Measurements from ENCODE around the gene PLPP4.

The PLPP4 gene

GRCh38 chr10:120514035-120514620, 57.1 kb downstream of the PLPP4 start:
- no peak overlapping the region for H3K27ac ChIP-seq
- CTCF ChIA-PET: no interaction called here
- TF ChIP-seq, protein P1, sequence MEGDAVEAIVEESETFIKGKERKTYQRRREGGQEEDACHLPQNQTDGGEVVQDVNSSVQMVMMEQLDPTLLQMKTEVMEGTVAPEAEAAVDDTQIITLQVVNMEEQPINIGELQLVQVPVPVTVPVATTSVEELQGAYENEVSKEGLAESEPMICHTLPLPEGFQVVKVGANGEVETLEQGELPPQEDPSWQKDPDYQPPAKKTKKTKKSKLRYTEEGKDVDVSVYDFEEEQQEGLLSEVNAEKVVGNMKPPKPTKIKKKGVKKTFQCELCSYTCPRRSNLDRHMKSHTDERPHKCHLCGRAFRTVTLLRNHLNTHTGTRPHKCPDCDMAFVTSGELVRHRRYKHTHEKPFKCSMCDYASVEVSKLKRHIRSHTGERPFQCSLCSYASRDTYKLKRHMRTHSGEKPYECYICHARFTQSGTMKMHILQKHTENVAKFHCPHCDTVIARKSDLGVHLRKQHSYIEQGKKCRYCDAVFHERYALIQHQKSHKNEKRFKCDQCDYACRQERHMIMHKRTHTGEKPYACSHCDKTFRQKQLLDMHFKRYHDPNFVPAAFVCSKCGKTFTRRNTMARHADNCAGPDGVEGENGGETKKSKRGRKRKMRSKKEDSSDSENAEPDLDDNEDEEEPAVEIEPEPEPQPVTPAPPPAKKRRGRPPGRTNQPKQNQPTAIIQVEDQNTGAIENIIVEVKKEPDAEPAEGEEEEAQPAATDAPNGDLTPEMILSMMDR (conservative IDR thresholded peaks at IDR 0.05; ENCODE audit: low read depth): no peak
- POLR2A ChIA-PET (ENCODE audit: low non-redundant PET): no interaction called here
- peak; percentile 69 for DNase-seq (ENCODE audit: low spot score)

DNA sequence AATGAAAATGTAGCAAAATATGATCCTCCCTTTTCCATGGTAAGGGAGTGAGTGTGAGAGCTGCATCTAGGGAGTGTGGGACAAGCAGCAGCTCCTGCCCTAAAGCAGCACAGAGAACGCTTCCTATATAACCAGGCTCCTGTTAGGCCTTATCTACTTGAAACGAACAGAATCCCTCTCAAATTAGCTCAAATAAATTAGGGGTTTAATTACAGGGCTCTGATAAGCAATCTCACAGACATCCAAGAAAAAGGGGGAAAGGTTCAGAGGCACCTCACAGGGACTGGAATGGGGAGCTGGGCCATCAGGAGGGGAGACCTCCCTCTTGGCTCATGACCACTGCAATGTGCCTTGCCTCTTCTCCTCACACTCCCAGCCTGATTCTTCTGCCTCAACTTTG, 57.9 kb downstream of the PLPP4 start:
- H3K27ac ChIP-seq: no peak overlapping the region
- CTCF ChIA-PET: interaction anchor here (0.7 kb wide), 1 partner anchor 106 kb away, joined by 4 read pairs; no protein-coding TSS in a partner anchor
- TF ChIP-seq, protein P1 (conservative IDR thresholded peaks at IDR 0.05; ENCODE audit: low read depth): no peak
- POLR2A ChIA-PET (ENCODE audit: low non-redundant PET): no interaction called here
- no peak for DNase-seq (ENCODE audit: low spot score)

- ChIA-PET CTCF (interaction anchor here (0.5 kb wide), 1 partner anchor 176 kb away, joined by 3 read pairs; no protein-coding TSS in a partner anchor), POLR2A (ENCODE audit: low non-redundant PET) (no interaction called here)
- no peak overlapping the region for H3K27ac ChIP-seq
- TF ChIP-seq, protein P1 (conservative IDR thresholded peaks at IDR 0.05; ENCODE audit: low read depth): no peak
- DNase-seq (ENCODE audit: low spot score): no peak
These were observed 58.7 kb downstream of the PLPP4 start for GRCh38 chr10:120515741-120516140.

- CTCF ChIA-PET: no interaction called here
- no peak overlapping the region for H3K27ac ChIP-seq
- POLR2A ChIA-PET (ENCODE audit: low non-redundant PET): no interaction called here
- DNase-seq (ENCODE audit: low spot score): no peak
- TF ChIP-seq, protein P1 (conservative IDR thresholded peaks at IDR 0.05; ENCODE audit: low read depth): no peak
These were observed 59.4 kb downstream of the PLPP4 start for GRCh38 chr10:120516426-120516825.

DNA sequence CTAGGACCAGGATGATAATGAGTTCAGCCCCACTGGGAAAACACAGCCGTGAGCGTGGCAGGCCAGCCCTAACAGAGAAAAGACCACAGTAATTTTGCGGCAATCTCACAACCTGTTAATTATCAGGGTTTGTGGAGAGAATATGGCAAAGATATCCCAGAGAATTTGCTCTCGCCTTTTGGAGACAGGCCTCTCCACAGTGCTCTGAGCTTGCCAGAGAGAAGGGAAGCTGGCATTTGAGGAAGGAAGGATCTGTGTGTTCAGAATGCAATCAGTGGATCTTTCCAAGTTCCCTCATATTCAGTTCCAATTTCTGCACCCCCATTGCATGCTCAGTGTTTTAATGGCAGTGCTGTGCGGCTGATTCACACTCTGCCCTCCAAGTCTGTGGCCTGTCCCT, 60.2 kb downstream of the PLPP4 start:
- no peak overlapping the region for H3K27ac ChIP-seq
- ChIA-PET POLR2A (ENCODE audit: low non-redundant PET) (no interaction called here), CTCF (no interaction called here)
- TF ChIP-seq, protein P1 (conservative IDR thresholded peaks at IDR 0.05; ENCODE audit: low read depth): no peak
- DNase-seq (ENCODE audit: low spot score): no peak

DNA sequence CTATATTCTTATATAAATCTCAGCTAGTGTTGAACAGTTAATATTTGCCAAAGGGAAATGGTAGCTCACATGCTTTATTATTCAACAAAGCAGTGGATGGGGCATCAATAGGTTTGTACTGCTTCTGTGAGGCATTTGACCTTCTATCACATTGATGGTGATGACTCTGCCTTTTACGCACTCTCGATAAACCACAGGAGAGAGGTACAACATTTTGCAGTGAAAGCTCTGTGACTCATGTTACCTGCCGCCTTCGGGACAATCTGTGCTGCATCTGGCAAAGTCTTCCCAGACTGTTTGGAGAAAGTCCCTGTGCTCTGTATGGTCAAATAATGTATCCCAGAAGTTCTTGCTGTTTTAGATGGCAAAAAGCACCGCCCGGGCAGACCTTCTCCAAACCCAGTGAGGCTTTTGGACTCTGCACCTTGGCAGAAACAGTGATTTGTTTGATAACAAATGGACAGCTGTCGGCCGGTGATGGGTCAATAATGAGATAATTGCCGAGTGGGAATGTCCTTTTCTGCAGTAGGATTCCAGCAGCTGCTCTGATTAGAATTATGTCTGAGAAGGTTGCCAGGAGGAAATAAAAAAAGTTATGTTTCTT, 61.0 kb downstream of the PLPP4 start:
- DNase-seq (ENCODE audit: low spot score): no peak
- CTCF ChIA-PET: no interaction called here
- TF ChIP-seq, protein P1 (conservative IDR thresholded peaks at IDR 0.05; ENCODE audit: low read depth): no peak
- POLR2A ChIA-PET (ENCODE audit: low non-redundant PET): no interaction called here
- no peak overlapping the region for H3K27ac ChIP-seq
